ENCODE results near the gene MYO7B. TPM values are rescaled to one million over a fixed set of nuclear protein-coding genes. Genes with fewer than 3 reads are reported as not detected.
"Not testable (repeated sequence)": the region's sequence is repeated elsewhere in the genome, so short reads cannot be mapped to it uniquely, and the experiment has no call there.

The MYO7B gene
- total RNA-seq, 4 donors from 2014 or later, result 0.27 to 0.77 (median 0.54) TPM; not detected in 1

DNA sequence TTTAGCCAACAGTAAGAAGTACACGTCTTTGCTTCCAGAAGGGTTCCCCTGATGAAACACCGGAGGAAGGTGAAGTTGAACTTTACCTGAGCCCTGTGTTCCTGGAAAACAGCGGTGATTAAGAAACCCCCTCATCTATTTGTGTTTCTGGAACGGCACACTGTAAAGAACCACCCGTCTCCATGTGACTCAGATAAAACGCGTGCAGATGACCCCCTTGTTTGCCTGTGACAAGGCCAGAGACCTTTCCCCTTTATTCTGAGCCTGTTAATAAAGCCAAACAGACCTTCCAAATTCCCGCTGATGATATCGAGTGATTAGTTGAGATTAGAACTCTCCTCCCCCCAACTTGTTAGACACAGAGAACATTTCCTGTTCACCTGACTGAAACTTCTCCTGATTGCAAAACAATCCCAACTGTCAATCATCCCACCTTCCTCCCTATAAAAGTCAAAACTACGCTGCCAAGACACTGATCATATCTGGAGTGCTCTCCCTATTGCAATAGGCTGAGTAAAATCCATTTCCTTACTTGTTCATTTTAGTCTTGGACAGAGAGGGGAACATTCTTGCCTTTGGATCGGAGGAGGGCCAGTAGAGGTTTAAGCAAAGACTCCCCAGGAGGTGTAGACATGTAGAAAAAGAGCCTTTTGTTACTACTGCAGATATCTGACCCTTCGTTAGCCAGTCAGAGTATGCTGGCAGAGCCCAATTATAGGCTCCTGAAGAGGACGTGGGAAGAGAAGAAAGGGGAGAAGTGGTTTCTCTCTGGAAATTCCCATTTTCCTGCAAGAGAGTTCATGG is 8.3 kb upstream of the MYO7B start:
- H3K36me3 ChIP-seq, result peaks cover 0 to 12% of the 10 kb centered on the region in 2 donors
- TF ChIP-seq EP300 (IDR thresholded peaks at IDR 0.05), result no peak
- no peaks in the 10 kb centered on the region for H3K27me3 ChIP-seq
- peak overlapping the region; percentile 73 to 99 (median 96) for H3K27ac ChIP-seq
- H3K9me3 ChIP-seq, result peaks cover 0 to 5% (median 0%) of the 10 kb centered on the region in 3 donors
- peaks cover 0 to 38% (median 6%) of the 10 kb centered on the region in 3 donors for H3K4me1 ChIP-seq
- H3K4me3 ChIP-seq, result peak overlapping the region; percentile 92 to 97
- peak; percentile 6 for ATAC-seq
- WGBS, 2 donors (ENCODE audit: low coverage in 1 of 2), result 27% methylated on average over 11 to 13 of the region's 13 CpGs

DNA sequence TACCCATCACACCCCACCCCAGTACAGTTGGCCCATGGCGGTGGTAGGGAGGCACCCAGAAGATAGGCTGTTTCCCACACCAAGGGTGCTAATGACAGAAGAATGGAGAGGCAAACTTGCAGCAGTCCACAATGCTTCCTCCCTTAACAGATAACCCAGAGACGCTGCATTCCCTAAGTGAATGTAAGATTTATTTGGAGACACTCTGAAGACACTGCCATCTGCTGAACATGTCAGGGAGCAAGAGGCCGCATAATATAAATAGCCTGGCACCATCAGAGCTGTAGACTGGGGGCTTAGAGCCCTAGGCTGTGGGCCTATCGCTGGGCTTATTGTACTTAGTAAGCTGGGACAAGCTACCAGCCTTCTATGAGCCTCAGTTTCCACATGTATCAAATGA is 7.0 kb upstream of the MYO7B start:
- no peaks in the 10 kb centered on the region for H3K27me3 ChIP-seq
- WGBS, 2 donors (ENCODE audit: low coverage in 1 of 2), result 55 to 67% methylated on average over 2 to 3 of the region's 4 CpGs
- H3K36me3 ChIP-seq, result no peaks in the 10 kb centered on the region
- no peak overlapping the region for H3K27ac ChIP-seq
- H3K4me1 ChIP-seq, result peaks cover 0 to 28% (median 6%) of the 10 kb centered on the region in 3 donors
- peaks cover 0 to 5% (median 0%) of the 10 kb centered on the region in 3 donors for H3K9me3 ChIP-seq
- TF ChIP-seq POLR2A (IDR thresholded peaks at IDR 0.05), result no peak
- TF ChIP-seq POLR2AphosphoS5 (IDR thresholded peaks at IDR 0.05), result no peak
- TF ChIP-seq EP300 (IDR thresholded peaks at IDR 0.05), result no peak
- TF ChIP-seq, protein P1, sequence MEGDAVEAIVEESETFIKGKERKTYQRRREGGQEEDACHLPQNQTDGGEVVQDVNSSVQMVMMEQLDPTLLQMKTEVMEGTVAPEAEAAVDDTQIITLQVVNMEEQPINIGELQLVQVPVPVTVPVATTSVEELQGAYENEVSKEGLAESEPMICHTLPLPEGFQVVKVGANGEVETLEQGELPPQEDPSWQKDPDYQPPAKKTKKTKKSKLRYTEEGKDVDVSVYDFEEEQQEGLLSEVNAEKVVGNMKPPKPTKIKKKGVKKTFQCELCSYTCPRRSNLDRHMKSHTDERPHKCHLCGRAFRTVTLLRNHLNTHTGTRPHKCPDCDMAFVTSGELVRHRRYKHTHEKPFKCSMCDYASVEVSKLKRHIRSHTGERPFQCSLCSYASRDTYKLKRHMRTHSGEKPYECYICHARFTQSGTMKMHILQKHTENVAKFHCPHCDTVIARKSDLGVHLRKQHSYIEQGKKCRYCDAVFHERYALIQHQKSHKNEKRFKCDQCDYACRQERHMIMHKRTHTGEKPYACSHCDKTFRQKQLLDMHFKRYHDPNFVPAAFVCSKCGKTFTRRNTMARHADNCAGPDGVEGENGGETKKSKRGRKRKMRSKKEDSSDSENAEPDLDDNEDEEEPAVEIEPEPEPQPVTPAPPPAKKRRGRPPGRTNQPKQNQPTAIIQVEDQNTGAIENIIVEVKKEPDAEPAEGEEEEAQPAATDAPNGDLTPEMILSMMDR (IDR thresholded peaks at IDR 0.05), result no peak
- no peak overlapping the region for H3K4me3 ChIP-seq
- no peak for ATAC-seq

DNA sequence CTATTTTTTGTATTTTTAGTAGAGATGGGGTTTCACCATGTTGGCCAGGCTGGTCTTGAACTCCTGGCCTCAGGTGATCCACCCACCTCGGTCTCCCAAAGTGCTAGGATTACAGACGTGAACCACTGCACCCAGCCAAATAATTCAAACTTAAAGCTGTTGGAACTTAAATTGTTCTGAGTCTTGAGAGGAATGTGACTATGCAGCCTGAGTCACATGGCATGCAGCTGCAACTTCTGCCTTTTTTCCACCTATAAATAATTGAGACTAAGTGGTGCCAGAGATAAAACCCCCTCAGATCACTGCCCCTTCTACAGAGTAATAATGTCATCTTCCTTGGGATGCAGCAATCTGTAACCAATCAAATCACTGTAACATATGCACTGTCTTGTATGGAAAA is 6.1 kb upstream of the MYO7B start:
- not testable (repeated sequence) for H3K27me3 ChIP-seq, H3K36me3 ChIP-seq, H3K4me3 ChIP-seq, ATAC-seq, H3K9me3 ChIP-seq, H3K27ac ChIP-seq
- WGBS, 2 donors (ENCODE audit: low coverage in 1 of 2), result no CpG with 5 or more reads among the region's 2 CpGs
- peaks cover 0 to 19% (median 3%) of the 10 kb centered on the region in 3 donors for H3K4me1 ChIP-seq

DNA sequence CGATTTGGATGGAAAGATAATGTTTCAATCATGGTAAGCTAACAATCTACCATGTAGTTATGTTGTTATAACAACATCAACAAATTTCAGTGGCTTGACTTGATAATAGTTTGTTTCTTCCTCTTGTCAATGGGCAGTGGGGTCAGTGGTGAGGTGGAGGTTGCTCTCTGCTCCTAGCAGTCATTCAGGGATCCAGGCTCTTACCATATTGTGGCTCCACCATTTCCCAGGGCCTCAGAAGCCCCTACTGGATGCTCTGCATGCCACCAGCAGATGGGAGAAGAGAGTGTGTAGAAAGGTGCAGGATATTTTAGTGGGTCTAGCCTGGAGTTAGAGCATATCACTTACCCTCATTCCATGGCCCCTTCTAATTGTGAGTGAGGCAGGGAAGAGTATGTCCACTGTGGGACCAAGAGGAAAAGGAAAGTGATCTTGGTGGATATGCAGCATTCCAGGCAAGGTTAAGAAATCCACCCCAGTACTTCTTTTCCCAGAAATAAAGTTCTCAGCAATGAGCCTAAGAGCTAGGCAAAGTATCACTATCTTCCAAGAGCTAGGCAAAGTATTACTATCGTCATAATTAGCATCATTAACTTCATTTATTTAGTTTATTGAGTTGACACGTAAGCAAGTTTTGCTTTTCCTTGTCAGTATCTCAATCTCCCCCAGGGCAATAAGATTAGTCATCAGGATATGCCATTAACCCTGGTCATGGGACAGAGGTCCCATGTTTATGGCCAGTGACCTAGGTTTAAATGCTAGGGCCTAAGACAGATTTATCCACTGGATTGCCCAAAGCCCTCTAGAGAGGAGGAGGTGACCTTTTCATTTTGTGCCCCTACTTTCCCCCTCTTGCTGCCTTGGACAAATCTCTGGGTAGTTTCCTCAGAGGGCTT is 5.0 kb upstream of the MYO7B start:
- WGBS, 2 donors (ENCODE audit: low coverage in 1 of 2), result 79 to 93% methylated on average over 3 of the region's 3 CpGs
- Histone ChIP-seq H3K4me1 (peaks cover 0 to 8% (median 0%) of the 10 kb centered on the region in 3 donors), H3K4me3 (no peak overlapping the region), H3K27ac (no peak overlapping the region), H3K36me3 (no peaks in the 10 kb centered on the region), H3K27me3 (peaks cover 3% of the 10 kb centered on the region), H3K9me3 (peaks cover 0 to 5% (median 0%) of the 10 kb centered on the region in 3 donors)
- TF ChIP-seq POLR2A (IDR thresholded peaks at IDR 0.05) (no peak), EP300 (IDR thresholded peaks at IDR 0.05) (no peak), POLR2AphosphoS5 (IDR thresholded peaks at IDR 0.05) (no peak)
- TF ChIP-seq, protein P1 (IDR thresholded peaks at IDR 0.05), result no peak
- no peak for ATAC-seq

DNA sequence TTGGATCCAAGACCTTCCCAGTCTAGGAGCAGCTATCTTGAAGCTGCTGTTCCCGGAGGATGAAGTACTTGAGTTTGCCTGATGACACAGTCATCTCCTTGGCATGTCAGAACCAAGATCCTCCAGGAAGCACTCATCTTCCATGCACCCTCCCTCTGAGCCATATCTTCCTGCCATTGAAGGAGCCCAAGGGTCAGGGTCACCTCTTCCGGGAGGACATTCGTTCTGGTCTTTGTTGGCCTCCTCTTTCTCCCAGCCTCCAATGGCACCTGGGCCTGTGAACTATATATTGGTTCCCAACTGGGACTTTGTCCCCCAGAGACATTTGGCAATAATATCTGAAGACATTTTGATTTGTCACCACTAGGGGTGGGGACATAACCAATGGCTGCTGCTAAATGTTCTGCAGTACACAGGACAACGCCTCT is 4.2 kb upstream of the MYO7B start:
- Histone ChIP-seq H3K27ac (no peak overlapping the region), H3K27me3 (peaks cover 7% of the 10 kb centered on the region), H3K4me1 (peaks cover 0 to 8% (median 0%) of the 10 kb centered on the region in 3 donors), H3K9me3 (peaks cover 0 to 5% (median 0%) of the 10 kb centered on the region in 3 donors), H3K4me3 (no peak overlapping the region), H3K36me3 (no peaks in the 10 kb centered on the region)
- no peak for TF ChIP-seq EP300 (IDR thresholded peaks at IDR 0.05)
- TF ChIP-seq POLR2A (IDR thresholded peaks at IDR 0.05), result no peak
- ATAC-seq, result no peak
- 70 to 75% methylated on average over 1 to 4 of the region's 4 CpGs for WGBS, 2 donors (ENCODE audit: low coverage in 1 of 2)

DNA sequence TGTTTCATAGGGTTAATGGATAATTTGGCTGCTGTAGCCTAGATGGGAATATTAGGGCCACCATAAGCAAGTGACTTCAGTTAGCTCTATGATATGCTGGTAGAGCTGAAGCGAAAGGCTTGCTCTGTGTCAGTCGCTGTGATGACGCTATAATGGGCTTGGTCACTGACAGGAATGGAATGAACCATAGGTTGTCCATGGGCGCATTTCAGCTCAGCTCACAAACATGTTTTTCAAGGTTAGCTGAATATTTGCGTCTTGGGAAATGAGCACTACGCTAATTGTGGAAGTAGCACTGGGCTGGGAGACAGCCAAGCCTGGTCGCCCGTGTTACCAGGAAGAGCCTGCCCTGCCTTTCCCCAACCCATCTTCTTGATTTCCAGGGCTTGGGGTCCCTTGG is 3.2 kb upstream of the MYO7B start:
- Histone ChIP-seq H3K4me3 (no peak overlapping the region), H3K36me3 (no peaks in the 10 kb centered on the region), H3K4me1 (peaks cover 0 to 3% (median 0%) of the 10 kb centered on the region in 3 donors), H3K27me3 (peaks cover 7% of the 10 kb centered on the region), H3K9me3 (peaks cover 0 to 5% (median 0%) of the 10 kb centered on the region in 3 donors), H3K27ac (no peak overlapping the region)
- 82 to 90% methylated on average over 2 to 3 of the region's 8 CpGs for WGBS, 2 donors (ENCODE audit: low coverage in 1 of 2)
- no peak for ATAC-seq
- TF ChIP-seq POLR2AphosphoS5 (IDR thresholded peaks at IDR 0.05) (no peak), EP300 (IDR thresholded peaks at IDR 0.05) (no peak), POLR2A (IDR thresholded peaks at IDR 0.05) (no peak)
- TF ChIP-seq, protein P1 (IDR thresholded peaks at IDR 0.05), result no peak

All from gastroesophageal sphincter (tissue), 4 donors.